ENCODE data around the gene FBXW7.

DNA sequence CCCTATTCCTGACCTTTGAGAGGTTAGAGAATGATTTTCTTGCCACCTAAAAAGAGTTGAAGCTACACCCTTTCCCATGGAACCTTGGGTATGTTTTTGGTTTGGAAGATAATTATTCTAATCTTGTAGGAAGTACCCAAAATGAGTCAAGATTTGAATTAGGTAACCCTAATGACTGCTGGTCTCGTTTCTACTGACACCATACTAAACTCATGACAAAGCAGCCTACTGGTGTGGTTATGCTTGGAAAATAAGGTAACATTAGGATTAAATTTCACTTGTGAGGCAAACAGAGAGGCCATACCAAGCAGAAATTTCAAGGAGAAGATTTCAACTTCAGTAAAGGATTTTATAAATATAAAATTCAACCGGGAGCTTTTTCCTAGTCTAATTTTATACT is 107.9 kb downstream of the FBXW7 start:
- TF ChIP-seq CTCF (IDR thresholded peaks at IDR 0.05): no peak
- TF ChIP-seq POLR2A (IDR thresholded peaks at IDR 0.05): no peak

Data from body of pancreas (tissue), 4 donors.